HG02571 (cell line): ENCODE data around the gene JAM3.
"Not testable (repeated sequence)": the region's sequence is repeated elsewhere in the genome, so short reads cannot be mapped to it uniquely, and the experiment has no call there.

ENCODE experiments used
- ATAC-seq: cut with Tn5 transposase; IDR thresholded peaks from one replicate; pipeline ENCODE4 v1.9.1; 2021; ENCODE audit warnings: mild to moderate bottlenecking, moderate library complexity; ENCODE audit not compliant: unreplicated experiment

Gene JAM3

GRCh38 chr11:134171951-134172350 is 103.1 kb downstream of the JAM3 start:
- ATAC-seq: no peak

- ATAC-seq: no peak
These were observed 104.4 kb downstream of the JAM3 start for GRCh38 chr11:134173296-134173695.

GRCh38 chr11:134176284-134176683 is 107.4 kb downstream of the JAM3 start:
- ATAC-seq: no peak

- no peak for ATAC-seq
These were observed 109.3 kb downstream of the JAM3 start for GRCh38 chr11:134178032-134178674.

GRCh38 chr11:134181707-134182106 is 112.8 kb downstream of the JAM3 start:
- no peak for ATAC-seq

GRCh38 chr11:134188092-134188491 is 119.2 kb downstream of the JAM3 start:
- not testable (repeated sequence) for ATAC-seq

DNA sequence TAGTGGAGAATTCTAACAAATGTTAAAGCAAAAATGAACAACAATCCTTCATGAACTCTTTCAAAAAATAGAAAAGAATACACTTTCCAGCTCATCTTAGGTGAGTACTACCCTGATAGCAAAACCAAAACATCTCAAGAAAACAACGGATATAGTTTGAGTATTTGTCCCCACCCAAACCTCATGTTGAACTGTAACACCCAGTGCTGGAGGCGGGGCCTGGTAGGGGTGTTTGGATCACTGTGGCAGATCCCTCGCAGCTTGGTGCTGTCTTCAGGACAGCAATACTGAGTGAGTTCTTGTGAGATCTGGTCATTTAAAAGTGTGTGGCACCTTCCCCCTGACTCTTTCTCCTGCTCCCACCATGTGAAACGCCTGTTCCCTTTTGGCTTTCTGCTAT is 127.9 kb downstream of the JAM3 start:
- ATAC-seq: no peak

GRCh38 chr11:134199531-134199930 is 130.7 kb downstream of the JAM3 start:
- ATAC-seq: no peak

- no peak for ATAC-seq
These were observed 131.8 kb downstream of the JAM3 start for GRCh38 chr11:134200688-134201087.
